HG03342 (cell line): ENCODE measurements around the gene CD2.

Experiments
- ATAC-seq: cut with Tn5 transposase; IDR thresholded peaks from one replicate; pipeline ENCODE4 v1.9.1; 2021; ENCODE audit warnings: mild to moderate bottlenecking, moderate library complexity; ENCODE audit not compliant: unreplicated experiment

The CD2 gene

GRCh38 chr1:116759636-116760035 lies 5.4 kb downstream of the CD2 start:
- no peak for ATAC-seq

DNA sequence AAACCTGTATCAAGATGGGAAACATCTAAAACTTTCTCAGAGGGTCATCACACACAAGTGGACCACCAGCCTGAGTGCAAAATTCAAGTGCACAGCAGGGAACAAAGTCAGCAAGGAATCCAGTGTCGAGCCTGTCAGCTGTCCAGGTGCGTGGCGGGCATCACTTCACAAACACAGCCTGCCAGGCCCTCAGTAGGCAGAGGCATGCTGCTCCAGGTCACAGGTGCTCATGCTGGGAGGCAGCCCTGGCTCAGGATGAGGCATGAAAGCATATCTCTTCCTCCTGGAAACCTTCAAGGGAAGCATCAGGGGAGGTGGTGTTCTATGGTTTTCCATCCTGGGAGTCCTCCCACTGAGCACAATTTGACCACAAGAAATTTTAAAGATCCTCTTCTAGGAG lies 6.3 kb downstream of the CD2 start:
- ATAC-seq, result no peak

- no peak for ATAC-seq
Measured at GRCh38 chr1:116760996-116761665, 6.9 kb downstream of the CD2 start.

DNA sequence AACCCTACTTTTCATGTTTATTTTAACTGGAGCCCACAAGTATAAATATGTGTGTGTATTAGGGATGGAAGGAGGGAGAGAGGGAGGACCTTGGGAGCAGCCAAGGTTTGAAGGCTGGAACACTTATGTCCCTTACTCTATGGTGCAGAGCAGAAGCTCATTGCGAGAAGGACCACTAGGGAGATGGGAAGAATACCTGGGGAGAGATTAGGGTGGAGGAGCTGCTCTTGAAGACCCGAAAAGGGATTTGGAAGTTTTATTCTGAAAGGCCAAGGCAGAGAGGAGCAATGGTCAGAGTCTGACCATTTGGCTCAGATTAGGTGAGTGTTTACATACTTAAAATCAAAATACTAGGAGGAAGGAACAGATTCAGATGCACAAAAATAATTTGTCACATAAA lies 8.1 kb downstream of the CD2 start:
- no peak for ATAC-seq

GRCh38 chr1:116762781-116763115 lies 8.5 kb downstream of the CD2 start:
- ATAC-seq, result no peak

GRCh38 chr1:116763116-116763786 lies 9.0 kb downstream of the CD2 start:
- ATAC-seq, result no peak

- no peak for ATAC-seq
Measured at GRCh38 chr1:116763787-116764465, 9.7 kb downstream of the CD2 start.

DNA sequence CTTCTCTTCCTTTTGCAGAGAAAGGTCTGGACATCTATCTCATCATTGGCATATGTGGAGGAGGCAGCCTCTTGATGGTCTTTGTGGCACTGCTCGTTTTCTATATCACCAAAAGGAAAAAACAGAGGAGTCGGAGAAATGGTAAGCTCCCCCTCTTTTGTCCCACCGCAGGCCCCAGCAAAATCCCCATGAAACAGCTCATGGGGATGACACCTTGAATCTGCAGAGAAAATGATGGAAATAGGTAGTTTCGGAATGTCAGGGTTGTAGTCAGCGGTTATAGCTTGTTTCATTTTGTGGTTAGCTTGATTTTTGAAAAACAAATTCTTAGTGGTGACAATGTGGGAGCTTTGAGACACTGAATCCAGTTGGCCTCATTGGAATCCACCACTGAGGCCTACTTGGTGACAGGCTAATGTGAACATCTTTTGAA lies 10.3 kb downstream of the CD2 start:
- no peak for ATAC-seq

GRCh38 chr1:116764906-116765862 lies 11.0 kb downstream of the CD2 start:
- no peak for ATAC-seq

GRCh38 chr1:116765962-116766361 lies 11.7 kb downstream of the CD2 start:
- no peak for ATAC-seq

DNA sequence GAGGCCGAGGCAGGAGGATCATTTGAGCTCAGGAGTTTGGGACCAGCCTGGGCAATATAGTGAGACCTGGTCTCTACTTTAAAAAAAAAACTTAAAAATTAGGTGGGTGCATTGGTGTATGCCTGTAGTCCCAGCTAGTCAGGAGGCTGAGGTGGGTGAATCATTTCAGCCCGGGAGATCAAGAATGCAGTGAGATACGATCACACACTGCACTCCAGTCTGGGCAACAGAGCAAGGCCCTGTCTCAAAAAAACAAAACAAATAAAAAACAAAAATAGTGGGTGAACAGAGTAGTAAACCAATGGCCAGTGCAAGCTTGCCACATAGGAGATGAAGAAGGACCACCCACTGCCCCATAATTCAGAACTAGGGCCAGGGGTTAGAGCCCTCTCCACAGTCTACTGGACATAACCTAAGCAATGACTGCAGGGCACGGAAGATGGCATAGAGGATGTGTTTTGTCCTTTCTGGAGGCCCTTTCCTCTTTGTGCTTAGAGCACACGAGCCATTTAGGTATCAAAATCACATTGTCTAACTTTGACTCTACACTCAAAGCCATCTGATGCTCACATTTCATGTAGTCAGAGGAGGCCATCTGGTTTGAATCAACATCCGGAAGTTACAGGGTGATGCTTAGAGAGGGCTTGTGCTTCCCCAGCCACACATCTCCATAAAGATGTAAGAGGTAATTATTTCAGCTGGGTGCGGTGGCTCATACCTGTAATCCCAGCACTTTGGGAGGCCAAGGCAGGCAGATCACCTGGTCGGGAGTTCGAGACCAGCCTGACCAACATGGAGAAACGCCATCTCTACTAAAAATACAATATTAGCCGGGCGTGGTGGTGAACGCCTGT lies 12.6 kb downstream of the CD2 start:
- ATAC-seq, result no peak

GRCh38 chr1:116767782-116768382 lies 13.7 kb downstream of the CD2 start:
- ATAC-seq, result no peak

DNA sequence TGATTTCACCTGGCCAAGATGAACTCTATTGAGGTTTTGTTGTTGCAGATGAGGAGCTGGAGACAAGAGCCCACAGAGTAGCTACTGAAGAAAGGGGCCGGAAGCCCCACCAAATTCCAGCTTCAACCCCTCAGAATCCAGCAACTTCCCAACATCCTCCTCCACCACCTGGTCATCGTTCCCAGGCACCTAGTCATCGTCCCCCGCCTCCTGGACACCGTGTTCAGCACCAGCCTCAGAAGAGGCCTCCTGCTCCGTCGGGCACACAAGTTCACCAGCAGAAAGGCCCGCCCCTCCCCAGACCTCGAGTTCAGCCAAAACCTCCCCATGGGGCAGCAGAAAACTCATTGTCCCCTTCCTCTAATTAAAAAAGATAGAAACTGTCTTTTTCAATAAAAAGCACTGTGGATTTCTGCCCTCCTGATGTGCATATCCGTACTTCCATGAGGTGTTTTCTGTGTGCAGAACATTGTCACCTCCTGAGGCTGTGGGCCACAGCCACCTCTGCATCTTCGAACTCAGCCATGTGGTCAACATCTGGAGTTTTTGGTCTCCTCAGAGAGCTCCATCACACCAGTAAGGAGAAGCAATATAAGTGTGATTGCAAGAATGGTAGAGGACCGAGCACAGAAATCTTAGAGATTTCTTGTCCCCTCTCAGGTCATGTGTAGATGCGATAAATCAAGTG lies 14.3 kb downstream of the CD2 start:
- no peak for ATAC-seq

GRCh38 chr1:116769104-116769452 lies 14.8 kb downstream of the CD2 start:
- peak; percentile 13 for ATAC-seq

- ATAC-seq, result peak; percentile 82
Measured at GRCh38 chr1:116769561-116769977, 15.3 kb downstream of the CD2 start.

GRCh38 chr1:116769994-116770393 lies 15.8 kb downstream of the CD2 start:
- no peak for ATAC-seq

DNA sequence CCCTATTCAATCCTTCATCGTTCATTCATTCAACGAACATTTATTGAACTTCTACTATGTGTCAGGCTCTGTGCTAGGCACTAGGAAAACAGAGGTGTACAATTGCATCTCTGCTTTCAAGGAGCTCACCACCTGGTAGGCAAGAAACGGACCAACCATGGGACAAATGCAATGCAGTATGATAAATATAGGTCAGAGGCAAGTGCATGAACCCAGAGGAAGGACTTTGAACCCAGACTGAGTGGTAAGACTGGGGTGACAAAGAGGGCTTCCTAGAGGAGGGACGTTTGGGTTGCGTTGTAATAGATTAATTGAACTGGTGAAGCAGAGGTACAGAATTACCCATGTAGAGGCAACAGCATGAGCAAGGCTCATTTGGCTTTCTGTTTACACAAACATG lies 16.4 kb downstream of the CD2 start:
- ATAC-seq, result no peak

GRCh38 chr1:116771997-116772647 lies 17.9 kb downstream of the CD2 start:
- ATAC-seq, result no peak

DNA sequence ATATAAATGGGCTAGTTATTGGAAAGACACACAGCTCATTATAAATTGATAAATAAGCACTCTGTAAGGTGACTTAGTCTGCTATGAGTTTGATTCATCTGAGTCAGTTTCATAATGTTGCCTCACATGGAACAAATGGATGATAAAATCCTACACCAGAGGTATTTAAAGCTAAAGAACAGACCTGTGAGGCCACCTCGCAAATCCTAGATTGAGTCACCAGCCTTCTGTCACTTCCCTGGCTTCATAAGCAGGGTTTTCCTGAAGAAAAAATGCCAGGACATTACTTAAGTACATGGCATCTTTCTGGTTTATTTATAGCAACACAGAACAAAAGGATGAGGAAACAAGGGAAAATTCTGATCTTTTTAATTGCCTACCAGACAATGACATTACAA lies 18.4 kb downstream of the CD2 start:
- ATAC-seq, result no peak
